Testis (tissue), 3 donors: ENCODE measurements around the gene CFAP77. TPM values are rescaled to one million over a fixed set of nuclear protein-coding genes. Genes with fewer than 3 reads are reported as not detected.

Experiments
- DNase-seq: peaks from one replicate; pipeline ENCODE4 v3.0.0-alpha.2; 2019
- H3K27ac ChIP-seq, 2 donors: fragments of 200-600 bp; sonication (generic); one replicate each; pipeline ENCODE4 v1.5.1; 2019
- H3K27me3 ChIP-seq: fragments of 200-600 bp; sonication (generic); one replicate; pipeline ENCODE4 v1.5.1; 2019
- H3K36me3 ChIP-seq: fragments of 200-600 bp; sonication (generic); one replicate; pipeline ENCODE4 v1.5.1; 2017; ENCODE audit warnings: low read depth; ENCODE audit errors: missing control alignments
- H3K4me1 ChIP-seq: fragments of 200-600 bp; sonication (generic); one replicate; pipeline ENCODE4 v1.5.1; 2019
- H3K4me3 ChIP-seq, 2 donors: fragments of 200-600 bp; sonication (generic); one replicate each; pipeline ENCODE4 v1.5.1; 2017 to 2019
- H3K9me3 ChIP-seq: fragments of 200-600 bp; sonication (generic); one replicate; pipeline ENCODE4 v1.5.1; 2017
- CTCF ChIP-seq, 3 experiments: fragments of 450-650 bp in 2 of 3; fragments of 200-600 bp in 1 of 3; sonication (generic) in 1 of 3; IDR thresholded peaks; one replicate each; pipeline ENCODE4 v1.5.1; 2016 to 2019; ENCODE audit warnings: antibody characterized with exemption in 3 of 3, mild to moderate bottlenecking in 2 of 3, moderate library complexity in 1 of 3
- POLR2A ChIP-seq: fragments of 450-650 bp; IDR thresholded peaks from one replicate; pipeline ENCODE4 v1.6.1; 2017; ENCODE audit warnings: antibody characterized with exemption, mild to moderate bottlenecking, moderate library complexity
- WGBS, 2 donors: methylation state at CpG; one replicate each; pipeline ENCODE4 v1.1.5; 2018; 5-methylcytosine and 5-hydroxymethylcytosine counted together
- intact Hi-C: fragments of 100-400 bp; cut with DNase I; formaldehyde crosslinking; loops from one replicate; pipeline ENCODE4 v1.15.1; 2023; ENCODE audit warnings: low total_unique reads
- polyA plus RNA-seq: library from polyadenylated mRNA; stranded (reverse); fragments of 350-450 nt; fragmentation: Illumina TruSeq; extraction: RNeasy Lipid Tissue Mini Kit (QIAGEN cat#74804); gene quantifications from one replicate; pipeline ENCODE4 v1.2.3, GENCODE V29; 2014; ENCODE audit warnings: low read depth, low replicate concordance; ENCODE audit not compliant: insufficient read depth
- total RNA-seq, 2 donors: library from RNA; depleted of rRNA; stranded (reverse); fragments of >200 nt; gene quantifications; one replicate each; pipeline ENCODE4 v1.2.3, GENCODE V29; 2016

Gene CFAP77
- total and polyA plus RNA-seq, 3 donors from 2014 or later = 13.6 to 36.2 (median 20.9) TPM

DNA sequence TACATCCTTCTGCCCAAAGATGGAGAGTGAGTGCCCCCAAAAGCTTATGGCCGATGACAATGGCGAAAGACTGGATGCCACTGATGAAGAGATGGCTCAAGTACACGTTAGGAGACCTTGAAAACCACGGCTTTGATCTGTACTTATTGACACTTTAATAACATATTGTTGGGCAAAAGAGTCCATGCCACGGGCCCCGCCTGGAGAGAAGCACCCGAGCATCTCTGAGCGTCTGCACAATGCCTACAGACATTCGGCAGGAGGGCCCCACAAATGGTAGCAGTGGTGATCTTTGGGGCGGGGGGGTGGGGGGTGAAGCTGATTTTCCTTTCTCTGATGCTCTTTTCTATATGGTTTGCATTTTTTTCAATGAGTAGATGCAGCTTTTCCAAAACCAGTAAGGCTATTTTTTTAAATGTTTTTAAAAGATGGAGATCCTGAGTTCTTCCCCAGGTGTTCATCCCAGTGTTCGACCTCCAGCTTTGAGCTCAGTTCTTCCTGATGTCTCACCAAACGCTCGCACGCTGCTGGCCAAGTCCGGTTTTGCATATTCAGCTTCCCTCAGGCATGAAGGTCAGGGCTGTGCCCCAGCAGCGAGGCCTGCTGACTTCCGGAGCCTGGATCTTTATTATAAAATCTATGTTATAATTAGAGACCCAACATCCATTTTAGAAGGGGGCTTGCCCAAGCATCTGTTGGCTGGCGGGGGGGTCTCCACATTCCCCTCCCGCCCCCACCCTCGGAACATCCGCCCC, 138.1 kb downstream of the CFAP77 start:
- H3K27me3 ChIP-seq = no peaks in the 10 kb centered on the region
- TF ChIP-seq POLR2A = no peak
- TF ChIP-seq CTCF (IDR thresholded peaks at IDR 0.05) = no peak
- H3K36me3 ChIP-seq = no peaks in the 10 kb centered on the region
- 75 to 78% methylated on average over 21 of the region's 21 CpGs for WGBS, 2 donors
- no peak for DNase-seq
- no peak overlapping the region for H3K4me3 ChIP-seq
- no peaks in the 10 kb centered on the region for H3K9me3 ChIP-seq
- intact Hi-C loops = no loop called here
- no peaks in the 10 kb centered on the region for H3K4me1 ChIP-seq
- no peak overlapping the region for H3K27ac ChIP-seq

- no peak for TF ChIP-seq CTCF (IDR thresholded peaks at IDR 0.05)
- no peak for TF ChIP-seq POLR2A
- intact Hi-C loops = no loop called here
- H3K9me3 ChIP-seq = no peaks in the 10 kb centered on the region
These were observed 139.0 kb downstream of the CFAP77 start for GRCh38 chr9:132548751-132549640.

DNA sequence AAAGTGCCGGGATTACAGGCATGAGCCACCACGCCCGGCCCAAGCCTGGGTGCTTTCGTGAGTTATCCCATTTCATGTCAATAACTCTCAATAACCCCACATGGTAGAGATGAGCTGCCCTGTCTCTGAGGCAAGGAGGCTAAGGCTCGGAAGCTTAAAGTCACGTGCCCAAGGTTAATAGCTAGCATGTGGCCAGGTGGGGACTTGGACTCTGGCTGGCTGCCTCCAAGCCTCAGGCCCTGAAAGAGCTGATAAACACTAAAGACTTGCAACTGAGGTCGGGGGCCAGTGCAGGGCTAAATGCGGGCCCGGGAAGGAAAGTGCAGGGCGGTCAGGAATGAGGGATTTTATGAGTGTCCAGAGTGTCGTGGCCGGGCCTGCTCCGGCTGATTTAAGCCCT, 141.5 kb downstream of the CFAP77 start:
- Histone ChIP-seq H3K27ac (no peak overlapping the region), H3K4me3 (no peak overlapping the region), H3K27me3 (no peaks in the 10 kb centered on the region), H3K36me3 (no peaks in the 10 kb centered on the region), H3K9me3 (no peaks in the 10 kb centered on the region), H3K4me1 (no peaks in the 10 kb centered on the region)
- DNase-seq = no peak
- intact Hi-C loops = no loop called here
- no peak for TF ChIP-seq CTCF (IDR thresholded peaks at IDR 0.05)
- TF ChIP-seq POLR2A = no peak
- WGBS, 2 donors = 81 to 82% methylated on average over 9 to 13 of the region's 13 CpGs

More at GRCh38 chr9:132548751-132549640, 139.0 kb downstream of the CFAP77 start:
- Histone ChIP-seq H3K27ac (no peak overlapping the region), H3K36me3 (no peaks in the 10 kb centered on the region), H3K27me3 (no peaks in the 10 kb centered on the region), H3K4me1 (no peaks in the 10 kb centered on the region), H3K4me3 (no peak overlapping the region)
- 65 to 76% methylated on average over 17 of the region's 17 CpGs for WGBS, 2 donors
- no peak for DNase-seq

- DNase-seq = no peak
- H3K27me3 ChIP-seq = no peaks in the 10 kb centered on the region
- TF ChIP-seq CTCF (IDR thresholded peaks at IDR 0.05) (no peak), POLR2A (no peak)
- H3K36me3 ChIP-seq = no peaks in the 10 kb centered on the region
- H3K4me3 ChIP-seq = no peak overlapping the region
- intact Hi-C loops = no loop called here
- H3K4me1 ChIP-seq = no peaks in the 10 kb centered on the region
- 94 to 96% methylated on average over 12 of the region's 12 CpGs for WGBS, 2 donors
- H3K27ac ChIP-seq = no peak overlapping the region
- H3K9me3 ChIP-seq = no peaks in the 10 kb centered on the region
These were observed 142.0 kb downstream of the CFAP77 start for GRCh38 chr9:132552041-132552440.
